ENCODE measurements around the gene TXNDC5. TPM values are rescaled to one million over a fixed set of nuclear protein-coding genes. Genes with fewer than 3 reads are reported as not detected.

Gene TXNDC5
- polyA plus RNA-seq, 1 donor from 2014 or later: 37.7 TPM

- TF ChIP-seq CTCF (IDR thresholded peaks at IDR 0.05; ENCODE audit: poor library complexity, severe bottlenecking) (no peak), POLR2AphosphoS5 (IDR thresholded peaks at IDR 0.05) (peak; percentile 41), EZH2 (IDR thresholded peaks at IDR 0.05; ENCODE audit: borderline replicate concordance, insufficient read depth, low read length, poor library complexity, severe bottlenecking) (no peak), SMC3 (conservative IDR thresholded peaks at IDR 0.05; ENCODE audit: poor library complexity) (no peak), RAD21 (conservative IDR thresholded peaks at IDR 0.05) (no peak), MXI1 (conservative IDR thresholded peaks at IDR 0.05; ENCODE audit: poor library complexity, severe bottlenecking) (no peak), EP300 (conservative IDR thresholded peaks at IDR 0.05; ENCODE audit: poor library complexity, severe bottlenecking) (peak; percentile 56), TAF1 (IDR thresholded peaks at IDR 0.05; ENCODE audit: low read depth) (no peak), REST (IDR thresholded peaks at IDR 0.05; ENCODE audit: borderline replicate concordance) (peak; percentile 83)
- H3K4me2 ChIP-seq (ENCODE audit: low read length): peak overlapping the region; percentile 31
- no peaks in the 10 kb centered on the region for H3K9me3 ChIP-seq (ENCODE audit: low read length)
- H3K27me3 ChIP-seq (ENCODE audit: insufficient read depth, low read depth, low read length): no peaks in the 10 kb centered on the region
- H3F3A ChIP-seq (ENCODE audit: insufficient read depth, low read length, poor library complexity, severe bottlenecking): no peaks in the 10 kb centered on the region
- H3K4me3 ChIP-seq (ENCODE audit: low read length): peak overlapping the region; percentile 37
- H3K36me3 ChIP-seq (ENCODE audit: insufficient read depth, low read length): no peaks in the 10 kb centered on the region
- no peaks in the 10 kb centered on the region for H3K9me2 ChIP-seq (ENCODE audit: insufficient read depth, low read length)
- H3K79me2 ChIP-seq (replicated peaks; ENCODE audit: insufficient read depth, low read length): no peaks in the 10 kb centered on the region
- H3K27ac ChIP-seq (ENCODE audit: low read length): peak overlapping the region; percentile 93
- peak overlapping the region; percentile 65 for H3K9ac ChIP-seq (ENCODE audit: low read length)
- no peaks in the 10 kb centered on the region for H4K20me1 ChIP-seq (ENCODE audit: insufficient read depth)
- no peak overlapping the region for H2AFZ ChIP-seq (ENCODE audit: low read depth, low read length)
Observed at GRCh38 chr6:7938562-7939183, 28.1 kb upstream of the TXNDC5 start.

- Histone ChIP-seq H3K36me3 (ENCODE audit: insufficient read depth, low read length) (no peaks in the 10 kb centered on the region), H3K79me2 (replicated peaks; ENCODE audit: insufficient read depth, low read length) (no peaks in the 10 kb centered on the region), H3K9me2 (ENCODE audit: insufficient read depth, low read length) (no peaks in the 10 kb centered on the region), H3K4me3 (ENCODE audit: low read length) (no peak overlapping the region), H4K20me1 (ENCODE audit: insufficient read depth) (no peaks in the 10 kb centered on the region), H3K9ac (ENCODE audit: low read length) (no peak overlapping the region), H3K9me3 (ENCODE audit: low read length) (no peaks in the 10 kb centered on the region), H3K27ac (ENCODE audit: low read length) (no peak overlapping the region), H2AFZ (ENCODE audit: low read depth, low read length) (no peak overlapping the region), H3F3A (ENCODE audit: insufficient read depth, low read length, poor library complexity, severe bottlenecking) (no peaks in the 10 kb centered on the region), H3K27me3 (ENCODE audit: insufficient read depth, low read depth, low read length) (no peaks in the 10 kb centered on the region), H3K4me2 (ENCODE audit: low read length) (no peak overlapping the region)
- no peak for TF ChIP-seq REST (IDR thresholded peaks at IDR 0.05; ENCODE audit: borderline replicate concordance)
Observed at GRCh38 chr6:7933794-7934193, 23.2 kb upstream of the TXNDC5 start.

All from neural cell (in vitro differentiated cells).